M059J (cell line): ENCODE results near the gene CALCA. TPM values are rescaled to one million over a fixed set of nuclear protein-coding genes. Genes with fewer than 3 reads are reported as not detected.

ENCODE experiments used
- DNase-seq: peaks from one replicate; pipeline ENCODE4 v3.0.0-alpha.2; 2012; ENCODE audit warnings: low read depth
- total RNA-seq: library from RNA; depleted of rRNA; stranded (reverse); fragments of >200 nt; shearing (Covaris generic); gene quantifications from 2 replicates; pipeline ENCODE4 v1.2.3, GENCODE V29; 2014; rRNA removed

Gene CALCA
- total RNA-seq, 1 experiment from 2014 or later, result not detected

DNA sequence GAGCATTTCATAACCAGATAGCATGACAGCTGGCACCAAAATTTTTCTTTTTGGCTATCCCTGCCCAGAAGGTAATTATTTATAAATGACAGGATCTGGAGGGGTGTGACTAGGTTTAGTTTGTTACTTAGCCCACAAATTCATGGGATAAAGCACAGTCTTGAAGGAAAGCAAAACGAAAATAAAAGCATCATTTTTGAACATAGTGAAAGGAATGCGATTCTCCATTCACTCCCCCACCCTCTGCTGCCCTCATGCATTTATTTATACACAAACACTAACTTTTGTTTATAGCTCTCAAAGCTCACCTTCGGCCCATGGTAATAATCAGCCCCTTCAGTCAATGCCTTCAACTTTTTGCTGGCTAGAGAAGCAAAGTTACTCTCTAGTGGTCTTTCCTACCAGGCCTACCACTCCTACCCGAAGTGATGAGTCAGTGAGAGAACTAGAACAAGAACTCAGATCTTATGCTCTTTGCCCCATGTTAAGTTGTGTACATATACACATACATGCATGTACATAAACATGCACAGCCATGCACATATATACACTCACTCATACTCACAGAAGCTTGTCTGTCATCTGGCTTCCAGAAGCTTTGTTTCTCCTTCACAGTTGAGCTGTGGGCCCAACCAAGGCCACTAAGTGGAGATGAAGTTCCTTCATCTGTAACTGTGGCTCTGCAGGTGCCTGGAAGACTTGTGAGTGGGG lies 22.6 kb downstream of the CALCA start:
- DNase-seq, result no peak

DNA sequence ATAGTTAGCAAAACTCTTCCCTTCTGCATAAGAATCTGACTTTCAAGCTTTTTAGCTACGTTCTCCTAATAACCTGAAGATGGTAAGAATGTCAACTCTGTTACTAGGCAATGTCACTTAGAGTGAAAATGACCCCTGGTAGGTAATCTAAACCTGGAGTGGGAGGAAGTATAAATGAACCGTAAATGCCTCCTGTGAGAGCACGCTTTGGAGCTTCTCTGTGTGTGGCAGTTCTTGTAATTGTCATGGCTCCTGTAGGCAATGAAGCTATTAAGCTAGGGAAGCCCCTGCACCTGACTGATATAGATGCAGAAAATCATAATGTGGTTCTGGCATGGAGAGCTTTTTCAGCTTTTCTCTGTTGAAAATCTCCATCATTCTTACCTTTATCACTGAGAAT lies 29.4 kb downstream of the CALCA start:
- DNase-seq, result no peak

DNA sequence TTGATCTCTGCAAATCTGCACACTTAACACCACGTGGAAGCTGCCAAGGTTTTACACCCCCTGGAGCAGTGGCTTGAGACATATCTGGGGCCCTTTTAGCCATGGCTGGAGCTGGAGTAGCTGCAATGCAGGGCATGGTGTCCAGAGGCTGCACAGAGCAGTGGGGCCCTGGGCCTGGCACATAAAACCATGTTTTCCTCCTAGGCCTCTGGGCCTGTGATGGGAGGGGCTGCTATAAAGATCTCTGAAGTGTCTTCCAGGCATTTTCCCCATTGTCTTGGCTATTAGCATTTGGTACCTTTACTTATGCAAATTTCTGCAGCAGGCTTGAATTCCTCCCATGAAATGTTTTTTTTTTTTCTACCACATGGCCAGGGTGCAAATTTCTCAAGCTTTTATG lies 33.2 kb downstream of the CALCA start:
- no peak for DNase-seq

DNA sequence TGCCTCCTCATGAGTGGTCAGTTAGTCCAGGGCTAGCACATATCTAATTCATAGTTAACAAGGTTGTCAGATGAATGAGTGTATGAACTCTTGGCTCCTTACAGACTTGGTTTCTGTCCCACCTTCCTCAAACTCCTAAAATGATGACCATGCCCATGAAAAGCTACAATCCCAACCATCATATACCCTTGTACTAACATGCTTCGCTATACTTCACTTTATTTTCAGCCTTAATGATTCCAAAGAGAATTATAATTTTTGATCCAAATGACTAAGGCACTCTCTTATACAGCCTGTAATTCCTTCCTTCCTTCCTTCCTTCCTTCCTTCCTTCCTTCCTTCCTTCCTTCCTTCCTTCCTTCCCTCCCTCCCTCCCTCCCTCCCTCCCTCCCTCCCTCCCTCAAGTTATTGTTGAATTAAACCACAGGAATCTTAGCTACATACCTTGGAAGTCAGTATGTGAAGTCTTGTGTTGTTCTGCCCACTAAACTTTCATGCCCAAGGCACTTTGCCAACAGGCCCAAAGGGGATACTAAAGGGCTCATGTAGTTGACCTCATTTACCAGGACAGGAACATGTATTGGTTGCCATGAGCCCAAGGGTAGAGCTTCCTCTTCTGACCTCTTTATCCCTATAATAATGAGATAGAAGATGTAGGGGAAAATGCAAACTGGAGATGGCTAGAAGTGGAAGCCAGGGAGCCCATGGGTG lies 37.4 kb downstream of the CALCA start:
- DNase-seq, result no peak

DNA sequence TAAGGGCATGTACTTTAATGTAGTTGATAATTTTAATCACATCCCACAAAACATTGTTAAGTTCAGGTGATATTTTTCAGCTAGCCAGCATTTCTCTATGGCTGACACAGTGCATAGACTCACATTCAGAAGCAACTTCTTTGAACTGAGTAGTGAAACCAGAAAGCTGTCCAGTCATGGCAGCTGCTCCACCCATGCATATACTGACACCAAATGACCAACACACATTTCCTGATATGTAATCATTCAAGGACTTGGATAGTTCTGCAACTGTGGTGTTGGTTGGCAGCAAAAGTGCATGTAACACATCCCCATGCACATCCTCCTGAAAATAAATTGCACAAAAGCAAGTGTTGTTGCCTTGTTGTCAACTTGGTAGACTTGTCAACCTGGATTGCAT lies 39.7 kb downstream of the CALCA start:
- DNase-seq, result no peak

DNA sequence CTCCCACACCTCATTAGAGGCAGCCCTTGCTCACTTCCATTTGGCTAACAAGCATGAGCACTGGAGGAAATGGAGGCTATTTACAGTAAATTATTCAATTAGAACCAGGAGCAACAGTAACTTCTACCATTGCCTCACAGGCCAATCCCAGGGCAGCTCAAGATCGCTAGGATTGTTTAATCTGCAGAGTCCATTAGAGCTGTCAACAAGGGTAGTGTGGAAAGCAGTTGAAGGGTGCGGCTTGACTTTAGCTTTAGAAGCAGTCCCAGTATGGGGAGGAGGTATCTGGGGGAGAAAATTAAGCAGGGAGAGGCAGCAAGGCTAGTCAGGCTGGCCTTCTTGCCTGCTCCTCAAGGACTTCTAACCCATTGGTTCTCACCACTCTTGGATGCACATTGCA lies 41.8 kb downstream of the CALCA start:
- DNase-seq, result no peak

DNA sequence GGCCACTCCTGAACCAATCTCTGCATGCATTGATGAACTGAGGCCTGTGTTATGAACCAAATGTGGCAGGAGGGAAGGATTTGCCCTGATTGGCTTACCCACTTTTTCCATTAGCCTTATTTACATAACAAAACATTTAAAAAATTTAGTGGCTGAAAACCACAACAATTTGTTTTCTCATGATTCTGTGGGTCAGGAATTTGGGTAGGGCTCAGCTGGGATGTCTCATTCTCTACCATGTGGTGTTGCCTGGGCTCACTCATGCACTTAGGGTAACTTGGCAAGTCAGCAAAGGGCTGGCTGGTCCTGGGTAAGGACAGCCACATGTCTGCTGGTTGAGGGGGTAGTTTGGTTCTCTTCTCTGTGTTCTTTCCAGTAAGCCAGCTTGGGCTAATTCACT lies 45.0 kb downstream of the CALCA start:
- DNase-seq, result peak; percentile 30

DNA sequence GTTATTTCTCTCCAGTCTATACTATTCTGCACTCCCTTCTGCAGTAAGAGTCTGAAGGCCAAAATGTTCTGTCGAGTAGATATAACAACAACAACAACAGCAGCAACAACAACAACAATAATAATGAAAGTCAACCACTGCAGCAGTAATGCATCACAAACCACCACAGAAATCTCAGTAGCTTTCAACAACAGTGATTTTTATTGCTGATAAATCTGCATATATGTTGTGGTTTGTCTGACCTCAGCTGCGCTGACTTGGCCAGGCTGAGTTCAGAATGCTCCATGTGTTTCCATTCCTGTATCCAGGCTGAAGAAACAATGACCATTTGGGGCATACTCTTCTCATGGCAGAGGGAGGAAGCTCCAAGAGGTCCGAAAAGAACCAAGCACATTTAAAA lies 47.8 kb downstream of the CALCA start:
- no peak for DNase-seq

Other genes starting within 250 kb of the CALCA start
- gene CYP2R1, start 80.1 kb downstream of the CALCA start, total RNA-seq, result 6.9 and 7.8 TPM in 2 replicates
- not detected in 2 replicates for gene CALCB, start 101.2 kb upstream of the CALCA start, total RNA-seq
- 0.62 TPM in 1 of 2 replicates, not detected in the other for gene INSC, start 142.6 kb upstream of the CALCA start, total RNA-seq